GM10266 (cell line): ENCODE results near the gene FAM110D.

Source experiments
- DNase-seq: peaks from one replicate; pipeline ENCODE4 v3.0.0; 2012; ENCODE audit errors: extremely low spot score
- CTCF ChIP-seq: IDR thresholded peaks from 2 replicates; pipeline ENCODE4 v1.5.1; 2012; ENCODE audit warnings: mild to moderate bottlenecking, low read depth; ENCODE audit not compliant: control insufficient read depth, insufficient read depth; ENCODE audit errors: missing control alignments

The FAM110D gene

GRCh38 chr1:26126321-26127084 is 32.4 kb upstream of the FAM110D start:
- no peak for TF ChIP-seq CTCF
- DNase-seq = peak; percentile 62

GRCh38 chr1:26127235-26128163 is 31.4 kb upstream of the FAM110D start:
- DNase-seq = no peak
- no peak for TF ChIP-seq CTCF

GRCh38 chr1:26129778-26130177 is 29.1 kb upstream of the FAM110D start:
- DNase-seq = no peak
- TF ChIP-seq CTCF = no peak

GRCh38 chr1:26130695-26131094 is 28.2 kb upstream of the FAM110D start:
- TF ChIP-seq CTCF = no peak
- DNase-seq = no peak

GRCh38 chr1:26132128-26132833 is 26.6 kb upstream of the FAM110D start:
- DNase-seq = no peak
- TF ChIP-seq CTCF = no peak

GRCh38 chr1:26132834-26133167 is 26.1 kb upstream of the FAM110D start:
- TF ChIP-seq CTCF = no peak
- no peak for DNase-seq

GRCh38 chr1:26134466-26134865 is 24.4 kb upstream of the FAM110D start:
- no peak for TF ChIP-seq CTCF
- DNase-seq = no peak
